ENCODE results near the gene HS3ST5. TPM values are rescaled to one million over a fixed set of nuclear protein-coding genes. Genes with fewer than 3 reads are reported as not detected.

Gene HS3ST5
- polyA plus RNA-seq, 3 donors: not detected

DNA sequence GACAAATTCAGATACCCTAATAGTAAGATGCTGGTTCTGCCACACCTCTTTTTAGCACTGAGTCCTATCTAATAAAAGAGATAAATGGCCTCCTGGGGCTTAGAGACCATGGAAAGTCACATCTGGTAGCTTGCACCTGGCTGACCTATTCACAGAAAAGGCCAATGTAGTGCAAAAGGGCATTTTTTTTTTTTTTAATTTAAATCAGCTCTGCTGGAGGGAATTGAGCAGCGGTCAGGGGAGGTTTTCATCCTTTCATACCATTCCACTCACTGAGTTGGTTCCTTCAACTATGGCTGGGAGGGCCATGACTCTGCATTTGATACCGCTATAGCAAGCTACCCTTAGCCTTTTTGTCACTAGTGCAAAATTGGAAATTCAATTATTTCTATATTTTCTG is 20.1 kb upstream of the HS3ST5 start:
- no peaks in the 10 kb centered on the region for H3K9me3 ChIP-seq (replicated peaks in 1 of 2; ENCODE audit: control insufficient read depth in 1 of 2, insufficient read depth in 1 of 2, low read length in 2 of 2)
- H3K4me2 ChIP-seq (replicated peaks; ENCODE audit: extremely low read depth, low read length, poor library complexity, severe bottlenecking): no peak overlapping the region
- H3K27me3 Mint-ChIP-seq (ENCODE audit: low read depth in 3 of 3): peaks cover 0 to 3% (median 0%) of the 10 kb centered on the region in 3 donors
- H3K4me3 ChIP-seq (replicated peaks in 1 of 3; ENCODE audit: low read depth in 2 of 3, low read length in 3 of 3): no peak overlapping the region
- H3K36me3 Mint-ChIP-seq: no peaks in the 10 kb centered on the region
- H3K79me2 ChIP-seq (ENCODE audit: insufficient read depth, low read length): no peaks in the 10 kb centered on the region
- no peak overlapping the region for H3K27ac ChIP-seq (ENCODE audit: low read depth in 1 of 2, low read length in 2 of 2)
- no peak overlapping the region for H2AFZ ChIP-seq (ENCODE audit: insufficient read depth, low read depth, low read length, poor library complexity, severe bottlenecking)
- no peak overlapping the region for H3K9ac ChIP-seq (ENCODE audit: insufficient read depth, low read length, poor library complexity, severe bottlenecking)
- no peak overlapping the region for H3K27ac Mint-ChIP-seq
- H3K27me3 ChIP-seq (ENCODE audit: control insufficient read depth in 2 of 2, insufficient read depth in 2 of 2, low read length in 2 of 2): no peaks in the 10 kb centered on the region
- intact Hi-C loops (cut with micrococcal nuclease): no loop called here
- no peak for DNase-seq
- no peaks in the 10 kb centered on the region for H3K36me3 ChIP-seq (replicated peaks in 1 of 2; ENCODE audit: control insufficient read depth in 1 of 2, insufficient read depth in 2 of 2, low read length in 2 of 2)
- no peaks in the 10 kb centered on the region for H4K20me1 ChIP-seq (ENCODE audit: insufficient read depth, low read length)
- no CpG with 5 or more reads among the region's 2 CpGs for WGBS (ENCODE audit: insufficient coverage)
- peaks cover 0 to 5% (median 2%) of the 10 kb centered on the region in 7 donors for H3K9me3 Mint-ChIP-seq
- TF ChIP-seq, protein P1, sequence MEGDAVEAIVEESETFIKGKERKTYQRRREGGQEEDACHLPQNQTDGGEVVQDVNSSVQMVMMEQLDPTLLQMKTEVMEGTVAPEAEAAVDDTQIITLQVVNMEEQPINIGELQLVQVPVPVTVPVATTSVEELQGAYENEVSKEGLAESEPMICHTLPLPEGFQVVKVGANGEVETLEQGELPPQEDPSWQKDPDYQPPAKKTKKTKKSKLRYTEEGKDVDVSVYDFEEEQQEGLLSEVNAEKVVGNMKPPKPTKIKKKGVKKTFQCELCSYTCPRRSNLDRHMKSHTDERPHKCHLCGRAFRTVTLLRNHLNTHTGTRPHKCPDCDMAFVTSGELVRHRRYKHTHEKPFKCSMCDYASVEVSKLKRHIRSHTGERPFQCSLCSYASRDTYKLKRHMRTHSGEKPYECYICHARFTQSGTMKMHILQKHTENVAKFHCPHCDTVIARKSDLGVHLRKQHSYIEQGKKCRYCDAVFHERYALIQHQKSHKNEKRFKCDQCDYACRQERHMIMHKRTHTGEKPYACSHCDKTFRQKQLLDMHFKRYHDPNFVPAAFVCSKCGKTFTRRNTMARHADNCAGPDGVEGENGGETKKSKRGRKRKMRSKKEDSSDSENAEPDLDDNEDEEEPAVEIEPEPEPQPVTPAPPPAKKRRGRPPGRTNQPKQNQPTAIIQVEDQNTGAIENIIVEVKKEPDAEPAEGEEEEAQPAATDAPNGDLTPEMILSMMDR (IDR thresholded peaks at IDR 0.05): no peak
- no peaks in the 10 kb centered on the region for H3K4me1 ChIP-seq (ENCODE audit: control insufficient read depth in 1 of 2, insufficient read depth in 2 of 2, low read length in 2 of 2)
- H3K4me1 Mint-ChIP-seq: no peaks in the 10 kb centered on the region
- H3K4me3 Mint-ChIP-seq: no peak overlapping the region

GRCh38 chr6:114362396-114362795 is 19.6 kb upstream of the HS3ST5 start:
- H3K9me3 Mint-ChIP-seq: peaks cover 0 to 5% (median 2%) of the 10 kb centered on the region in 7 donors
- H3K36me3 Mint-ChIP-seq: no peaks in the 10 kb centered on the region
- no peak overlapping the region for H3K27ac ChIP-seq (ENCODE audit: low read depth in 1 of 2, low read length in 2 of 2)
- H3K4me1 ChIP-seq (ENCODE audit: control insufficient read depth in 1 of 2, insufficient read depth in 2 of 2, low read length in 2 of 2): no peaks in the 10 kb centered on the region
- DNase-seq: no peak
- 94% methylated on average over 2 of the region's 4 CpGs for WGBS (ENCODE audit: insufficient coverage)
- no peaks in the 10 kb centered on the region for H3K36me3 ChIP-seq (replicated peaks in 1 of 2; ENCODE audit: control insufficient read depth in 1 of 2, insufficient read depth in 2 of 2, low read length in 2 of 2)
- no peak overlapping the region for H3K9ac ChIP-seq (ENCODE audit: insufficient read depth, low read length, poor library complexity, severe bottlenecking)
- H3K4me2 ChIP-seq (replicated peaks; ENCODE audit: extremely low read depth, low read length, poor library complexity, severe bottlenecking): no peak overlapping the region
- TF ChIP-seq, protein P1 (IDR thresholded peaks at IDR 0.05): no peak
- H2AFZ ChIP-seq (ENCODE audit: insufficient read depth, low read depth, low read length, poor library complexity, severe bottlenecking): no peak overlapping the region
- H3K9me3 ChIP-seq (replicated peaks in 1 of 2; ENCODE audit: control insufficient read depth in 1 of 2, insufficient read depth in 1 of 2, low read length in 2 of 2): no peaks in the 10 kb centered on the region
- H3K4me3 ChIP-seq (replicated peaks in 1 of 3; ENCODE audit: low read depth in 2 of 3, low read length in 3 of 3): no peak overlapping the region
- no peak overlapping the region for H3K4me3 Mint-ChIP-seq
- intact Hi-C loops (cut with micrococcal nuclease): no loop called here
- no peaks in the 10 kb centered on the region for H3K4me1 Mint-ChIP-seq
- no peaks in the 10 kb centered on the region for H3K79me2 ChIP-seq (ENCODE audit: insufficient read depth, low read length)
- H3K27me3 ChIP-seq (ENCODE audit: control insufficient read depth in 2 of 2, insufficient read depth in 2 of 2, low read length in 2 of 2): no peaks in the 10 kb centered on the region
- H3K27me3 Mint-ChIP-seq (ENCODE audit: low read depth in 3 of 3): peaks cover 0 to 3% (median 0%) of the 10 kb centered on the region in 3 donors
- no peak overlapping the region for H3K27ac Mint-ChIP-seq
- no peaks in the 10 kb centered on the region for H4K20me1 ChIP-seq (ENCODE audit: insufficient read depth, low read length)
